H1 (cell line): ENCODE data around the gene TMEM229B. TPM values are rescaled to one million over a fixed set of nuclear protein-coding genes. Genes with fewer than 3 reads are reported as not detected.

Experiments used
- polyA plus RNA-seq, 7 experiments: library from polyadenylated mRNA; depleted of rRNA in 3 of 7; stranded (reverse) in 5 of 7; unstranded in 2 of 7; fragments of >200 nt in 5 of 7; fragments of 200-250 nt in 2 of 7; gene quantifications; 1 replicate in 5 of 7; 2 replicates in 1 of 7; 4 replicates in 1 of 7; pipeline versions ENCODE4 v1.2.1 to v1.2.3, GENCODE V29; 2011 to 2013; ENCODE audit warnings: missing spikeins in 2 of 7, mixed read lengths in 2 of 7
- total RNA-seq: library from RNA; stranded (reverse); fragmentation: NEBNext Ultra II Directional; extraction: Animal tissue kit (Norgen Biotek cat#: 25700); gene quantifications from 2 replicates; pipeline ENCODE4 v1.2.1, GENCODE V29; 2021
- TF ChIP-seq, protein P1 (sequence below), 3 experiments: IDR thresholded peaks; 1 replicate in 2 of 3; 2 replicates in 1 of 3; pipeline versions ENCODE4 v1.5.1 to v1.6.1; 2011; ENCODE audit warnings: low read length in 3 of 3, mild to moderate bottlenecking in 3 of 3, inconsistent platforms in 2 of 3, low read depth in 1 of 3, moderate library complexity in 1 of 3; ENCODE audit not compliant: insufficient read depth in 1 of 3; ENCODE audit errors: control extremely low read depth in 1 of 3

Gene TMEM229B
- total and polyA plus RNA-seq, 2 of the 8 experiments (the other 6 are each of a cell fraction or from before 2014, with no cell fraction given): 0.73 to 0.85 TPM

DNA sequence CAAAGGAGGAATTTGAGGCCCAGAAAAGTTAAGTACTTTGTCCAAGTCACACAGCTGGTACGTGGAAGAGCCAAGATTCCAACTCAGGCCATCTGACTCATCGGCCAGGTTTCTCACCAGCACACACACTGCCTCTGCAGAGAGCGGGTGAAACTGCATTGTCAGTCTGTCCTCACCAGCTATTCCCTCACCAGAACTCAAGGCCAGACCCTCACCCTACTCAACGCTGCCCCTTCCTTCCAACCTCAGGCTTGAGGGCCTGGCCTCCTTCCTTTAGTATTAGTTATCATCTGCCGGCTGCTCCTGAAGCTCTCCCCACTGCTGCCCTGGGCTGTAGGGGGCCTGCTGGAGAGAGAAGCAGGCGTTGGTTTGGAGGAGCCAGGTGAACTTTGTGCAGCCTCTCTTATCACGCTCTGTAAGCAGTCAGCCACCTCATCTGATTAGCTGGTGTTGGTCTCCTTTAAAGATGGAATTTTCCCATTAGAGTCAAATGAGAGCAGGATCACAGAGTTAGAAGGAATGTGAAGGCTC is 60.0 kb downstream of the TMEM229B start (continued):
- TF ChIP-seq, protein P1, sequence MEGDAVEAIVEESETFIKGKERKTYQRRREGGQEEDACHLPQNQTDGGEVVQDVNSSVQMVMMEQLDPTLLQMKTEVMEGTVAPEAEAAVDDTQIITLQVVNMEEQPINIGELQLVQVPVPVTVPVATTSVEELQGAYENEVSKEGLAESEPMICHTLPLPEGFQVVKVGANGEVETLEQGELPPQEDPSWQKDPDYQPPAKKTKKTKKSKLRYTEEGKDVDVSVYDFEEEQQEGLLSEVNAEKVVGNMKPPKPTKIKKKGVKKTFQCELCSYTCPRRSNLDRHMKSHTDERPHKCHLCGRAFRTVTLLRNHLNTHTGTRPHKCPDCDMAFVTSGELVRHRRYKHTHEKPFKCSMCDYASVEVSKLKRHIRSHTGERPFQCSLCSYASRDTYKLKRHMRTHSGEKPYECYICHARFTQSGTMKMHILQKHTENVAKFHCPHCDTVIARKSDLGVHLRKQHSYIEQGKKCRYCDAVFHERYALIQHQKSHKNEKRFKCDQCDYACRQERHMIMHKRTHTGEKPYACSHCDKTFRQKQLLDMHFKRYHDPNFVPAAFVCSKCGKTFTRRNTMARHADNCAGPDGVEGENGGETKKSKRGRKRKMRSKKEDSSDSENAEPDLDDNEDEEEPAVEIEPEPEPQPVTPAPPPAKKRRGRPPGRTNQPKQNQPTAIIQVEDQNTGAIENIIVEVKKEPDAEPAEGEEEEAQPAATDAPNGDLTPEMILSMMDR (IDR thresholded peaks at IDR 0.05; ENCODE audit: control extremely low read depth in 1 of 3, insufficient read depth in 1 of 3, low read depth in 1 of 3, low read length in 3 of 3): no peak; a peak in 1 of 4 replicates
